ENCODE results near the gene PTPRN2.

Gene PTPRN2

GRCh38 chr7:157854066-157854891, 733.3 kb downstream of the PTPRN2 start:
- H3K14ac ChIP-seq (ENCODE audit: low read length), result peak overlapping the region; percentile 97
- DNase-seq (ENCODE audit: low spot score), result no peak
- peaks cover 0 to 2% of the 10 kb centered on the region in 2 donors for H3K36me3 ChIP-seq (replicated peaks in 1 of 2; ENCODE audit: control insufficient read depth in 2 of 2, insufficient read depth in 2 of 2, low read length in 2 of 2)
- no peak overlapping the region for H3K27ac ChIP-seq (replicated peaks; ENCODE audit: low read length)
- H2AFZ ChIP-seq (ENCODE audit: low read length), result no peak overlapping the region
- H2BK12ac ChIP-seq (ENCODE audit: low read length), result peak overlapping the region; percentile 98
- H2BK5ac ChIP-seq (ENCODE audit: low read length), result peak overlapping the region; percentile 98
- H3K4ac ChIP-seq (ENCODE audit: low read length), result peak overlapping the region; percentile 97
- H3K23ac ChIP-seq (ENCODE audit: low read depth, low read length, poor library complexity), result peak overlapping the region; percentile 55
- H3K79me1 ChIP-seq (ENCODE audit: low read depth, low read length), result peaks cover 2% of the 10 kb centered on the region
- H2AK5ac ChIP-seq (ENCODE audit: low read depth, low read length), result peak overlapping the region; percentile 94
- peak overlapping the region; percentile 65 for H4K8ac ChIP-seq (ENCODE audit: low read depth, low read length)
- peaks cover 3 to 16% of the 10 kb centered on the region in 2 donors for H3K9me3 ChIP-seq (replicated peaks in 1 of 2; ENCODE audit: control insufficient read depth in 2 of 2, insufficient read depth in 1 of 2, low read depth in 1 of 2, low read length in 2 of 2)
- H3K27me3 ChIP-seq (ENCODE audit: control insufficient read depth in 3 of 3, insufficient read depth in 3 of 3, low read depth in 1 of 3, low read length in 3 of 3), result no peaks in the 10 kb centered on the region
- H4K91ac ChIP-seq (ENCODE audit: low read depth, low read length, poor library complexity), result peak overlapping the region; percentile 92
- no CpG with 5 or more reads among the region's 28 CpGs for WGBS, 2 donors (ENCODE audit: extremely low coverage in 2 of 2, insufficient read length in 2 of 2, insufficient replicate concordance in 1 of 2)
- peak overlapping the region; percentile 90 for H3K18ac ChIP-seq (ENCODE audit: low read length)
- H3K9ac ChIP-seq (ENCODE audit: low read depth, low read length, poor library complexity), result peak overlapping the region; percentile 44
- H2BK15ac ChIP-seq (ENCODE audit: low read length), result peak overlapping the region; percentile 95
- no peak overlapping the region for H3K4me2 ChIP-seq (ENCODE audit: insufficient read depth, low read length, poor library complexity, severe bottlenecking)
- peaks cover 14 to 22% of the 10 kb centered on the region in 2 donors for H3K4me1 ChIP-seq (ENCODE audit: control insufficient read depth in 2 of 2, insufficient read depth in 1 of 2, low read depth in 1 of 2, low read length in 2 of 2)
- H2BK120ac ChIP-seq (ENCODE audit: low read depth, low read length), result no peak overlapping the region
- H3K4me3 ChIP-seq (ENCODE audit: low read length in 2 of 2), result no peak overlapping the region

GRCh38 chr7:157853789-157854065, 733.9 kb downstream of the PTPRN2 start:
- no peak overlapping the region for H2BK120ac ChIP-seq (ENCODE audit: low read depth, low read length)
- peaks cover 2% of the 10 kb centered on the region for H3K79me1 ChIP-seq (ENCODE audit: low read depth, low read length)
- H4K91ac ChIP-seq (ENCODE audit: low read depth, low read length, poor library complexity), result peak overlapping the region; percentile 43
- H2AFZ ChIP-seq (ENCODE audit: low read length), result no peak overlapping the region
- no peak overlapping the region for H3K27ac ChIP-seq (replicated peaks; ENCODE audit: low read length)
- peaks cover 3 to 21% of the 10 kb centered on the region in 2 donors for H3K9me3 ChIP-seq (replicated peaks in 1 of 2; ENCODE audit: control insufficient read depth in 2 of 2, insufficient read depth in 1 of 2, low read depth in 1 of 2, low read length in 2 of 2)
- H3K27me3 ChIP-seq (ENCODE audit: control insufficient read depth in 3 of 3, insufficient read depth in 3 of 3, low read depth in 1 of 3, low read length in 3 of 3), result no peaks in the 10 kb centered on the region
- H2BK15ac ChIP-seq (ENCODE audit: low read length), result peak overlapping the region; percentile 95
- H3K4me1 ChIP-seq (ENCODE audit: control insufficient read depth in 2 of 2, insufficient read depth in 1 of 2, low read depth in 1 of 2, low read length in 2 of 2), result peaks cover 14 to 22% of the 10 kb centered on the region in 2 donors
- peak overlapping the region; percentile 90 for H3K18ac ChIP-seq (ENCODE audit: low read length)
- H3K4me3 ChIP-seq (ENCODE audit: low read length in 2 of 2), result no peak overlapping the region
- H3K4me2 ChIP-seq (ENCODE audit: insufficient read depth, low read length, poor library complexity, severe bottlenecking), result no peak overlapping the region
- H2BK5ac ChIP-seq (ENCODE audit: low read length), result peak overlapping the region; percentile 98
- H4K8ac ChIP-seq (ENCODE audit: low read depth, low read length), result no peak overlapping the region
- H3K23ac ChIP-seq (ENCODE audit: low read depth, low read length, poor library complexity), result peak overlapping the region; percentile 55
- WGBS, 2 donors (ENCODE audit: extremely low coverage in 2 of 2, insufficient read length in 2 of 2, insufficient replicate concordance in 1 of 2), result no CpG with 5 or more reads among the region's 13 CpGs
- H2BK12ac ChIP-seq (ENCODE audit: low read length), result no peak overlapping the region
- H3K9ac ChIP-seq (ENCODE audit: low read depth, low read length, poor library complexity), result no peak overlapping the region
- peaks cover 0 to 2% of the 10 kb centered on the region in 2 donors for H3K36me3 ChIP-seq (replicated peaks in 1 of 2; ENCODE audit: control insufficient read depth in 2 of 2, insufficient read depth in 2 of 2, low read length in 2 of 2)
- DNase-seq (ENCODE audit: low spot score), result no peak
- H3K14ac ChIP-seq (ENCODE audit: low read length), result peak overlapping the region; percentile 97
- peak overlapping the region; percentile 12 for H3K4ac ChIP-seq (ENCODE audit: low read length)
- H2AK5ac ChIP-seq (ENCODE audit: low read depth, low read length), result peak overlapping the region; percentile 94

GRCh38 chr7:157853076-157853788, 734.4 kb downstream of the PTPRN2 start:
- peak overlapping the region; percentile 94 for H2AK5ac ChIP-seq (ENCODE audit: low read depth, low read length)
- peak overlapping the region in 1 of 2 donors; percentile 24 for H3K4me3 ChIP-seq (ENCODE audit: low read length in 2 of 2)
- no peaks in the 10 kb centered on the region for H3K27me3 ChIP-seq (ENCODE audit: control insufficient read depth in 3 of 3, insufficient read depth in 3 of 3, low read depth in 1 of 3, low read length in 3 of 3)
- no peak overlapping the region for H2BK5ac ChIP-seq (ENCODE audit: low read length)
- no peak overlapping the region for H3K4ac ChIP-seq (ENCODE audit: low read length)
- H2AFZ ChIP-seq (ENCODE audit: low read length), result no peak overlapping the region
- peak overlapping the region; percentile 78 for H2BK12ac ChIP-seq (ENCODE audit: low read length)
- H3K79me1 ChIP-seq (ENCODE audit: low read depth, low read length), result peaks cover 2% of the 10 kb centered on the region
- peak overlapping the region; percentile 88 for H2BK15ac ChIP-seq (ENCODE audit: low read length)
- H3K18ac ChIP-seq (ENCODE audit: low read length), result peak overlapping the region; percentile 79
- peaks cover 3 to 21% of the 10 kb centered on the region in 2 donors for H3K9me3 ChIP-seq (replicated peaks in 1 of 2; ENCODE audit: control insufficient read depth in 2 of 2, insufficient read depth in 1 of 2, low read depth in 1 of 2, low read length in 2 of 2)
- H3K9ac ChIP-seq (ENCODE audit: low read depth, low read length, poor library complexity), result no peak overlapping the region
- DNase-seq (ENCODE audit: low spot score), result no peak
- H4K91ac ChIP-seq (ENCODE audit: low read depth, low read length, poor library complexity), result no peak overlapping the region
- H3K27ac ChIP-seq (replicated peaks; ENCODE audit: low read length), result no peak overlapping the region
- H4K8ac ChIP-seq (ENCODE audit: low read depth, low read length), result no peak overlapping the region
- peaks cover 14 to 22% of the 10 kb centered on the region in 2 donors for H3K4me1 ChIP-seq (ENCODE audit: control insufficient read depth in 2 of 2, insufficient read depth in 1 of 2, low read depth in 1 of 2, low read length in 2 of 2)
- H2BK120ac ChIP-seq (ENCODE audit: low read depth, low read length), result no peak overlapping the region
- WGBS, 2 donors (ENCODE audit: extremely low coverage in 2 of 2, insufficient read length in 2 of 2, insufficient replicate concordance in 1 of 2), result no CpG with 5 or more reads among the region's 26 CpGs
- H3K23ac ChIP-seq (ENCODE audit: low read depth, low read length, poor library complexity), result no peak overlapping the region
- H3K4me2 ChIP-seq (ENCODE audit: insufficient read depth, low read length, poor library complexity, severe bottlenecking), result no peak overlapping the region
- no peak overlapping the region for H3K14ac ChIP-seq (ENCODE audit: low read length)
- peaks cover 0 to 2% of the 10 kb centered on the region in 2 donors for H3K36me3 ChIP-seq (replicated peaks in 1 of 2; ENCODE audit: control insufficient read depth in 2 of 2, insufficient read depth in 2 of 2, low read length in 2 of 2)

GRCh38 chr7:157851501-157852067, 736.0 kb downstream of the PTPRN2 start:
- H3K27me3 ChIP-seq (ENCODE audit: control insufficient read depth in 3 of 3, insufficient read depth in 3 of 3, low read depth in 1 of 3, low read length in 3 of 3), result no peaks in the 10 kb centered on the region
- H3K14ac ChIP-seq (ENCODE audit: low read length), result peak overlapping the region; percentile 63
- peak overlapping the region; percentile 76 for H2AK5ac ChIP-seq (ENCODE audit: low read depth, low read length)
- H3K79me1 ChIP-seq (ENCODE audit: low read depth, low read length), result peaks cover 2% of the 10 kb centered on the region
- H3K27ac ChIP-seq (replicated peaks; ENCODE audit: low read length), result peak overlapping the region; percentile 97
- H3K4me1 ChIP-seq (ENCODE audit: control insufficient read depth in 2 of 2, insufficient read depth in 1 of 2, low read depth in 1 of 2, low read length in 2 of 2), result peaks cover 14 to 22% of the 10 kb centered on the region in 2 donors
- H3K4me2 ChIP-seq (ENCODE audit: insufficient read depth, low read length, poor library complexity, severe bottlenecking), result no peak overlapping the region
- peak overlapping the region; percentile 99 for H3K4ac ChIP-seq (ENCODE audit: low read length)
- peak overlapping the region; percentile 35 for H2BK5ac ChIP-seq (ENCODE audit: low read length)
- peak overlapping the region; percentile 98 for H3K18ac ChIP-seq (ENCODE audit: low read length)
- H2BK15ac ChIP-seq (ENCODE audit: low read length), result peak overlapping the region; percentile 79
- no peak overlapping the region for H4K8ac ChIP-seq (ENCODE audit: low read depth, low read length)
- H4K91ac ChIP-seq (ENCODE audit: low read depth, low read length, poor library complexity), result peak overlapping the region; percentile 87
- DNase-seq (ENCODE audit: low spot score), result peak; percentile 58
- no peak overlapping the region for H3K23ac ChIP-seq (ENCODE audit: low read depth, low read length, poor library complexity)
- peak overlapping the region; percentile 83 for H2AFZ ChIP-seq (ENCODE audit: low read length)
- peak overlapping the region; percentile 10 for H2BK120ac ChIP-seq (ENCODE audit: low read depth, low read length)
- peaks cover 0 to 2% of the 10 kb centered on the region in 2 donors for H3K36me3 ChIP-seq (replicated peaks in 1 of 2; ENCODE audit: control insufficient read depth in 2 of 2, insufficient read depth in 2 of 2, low read length in 2 of 2)
- no peak overlapping the region for H3K4me3 ChIP-seq (ENCODE audit: low read length in 2 of 2)
- H2BK12ac ChIP-seq (ENCODE audit: low read length), result peak overlapping the region; percentile 88
- peaks cover 3 to 21% of the 10 kb centered on the region in 2 donors for H3K9me3 ChIP-seq (replicated peaks in 1 of 2; ENCODE audit: control insufficient read depth in 2 of 2, insufficient read depth in 1 of 2, low read depth in 1 of 2, low read length in 2 of 2)
- WGBS, 2 donors (ENCODE audit: extremely low coverage in 2 of 2, insufficient read length in 2 of 2, insufficient replicate concordance in 1 of 2), result no CpG with 5 or more reads among the region's 20 CpGs
- peak overlapping the region; percentile 24 for H3K9ac ChIP-seq (ENCODE audit: low read depth, low read length, poor library complexity)
